Measurements from ENCODE around the gene PDXDC1.
"Not testable (repeated sequence)": the region's sequence is repeated elsewhere in the genome, so short reads cannot be mapped to it uniquely, and the experiment has no call there.

The PDXDC1 gene, protein sequence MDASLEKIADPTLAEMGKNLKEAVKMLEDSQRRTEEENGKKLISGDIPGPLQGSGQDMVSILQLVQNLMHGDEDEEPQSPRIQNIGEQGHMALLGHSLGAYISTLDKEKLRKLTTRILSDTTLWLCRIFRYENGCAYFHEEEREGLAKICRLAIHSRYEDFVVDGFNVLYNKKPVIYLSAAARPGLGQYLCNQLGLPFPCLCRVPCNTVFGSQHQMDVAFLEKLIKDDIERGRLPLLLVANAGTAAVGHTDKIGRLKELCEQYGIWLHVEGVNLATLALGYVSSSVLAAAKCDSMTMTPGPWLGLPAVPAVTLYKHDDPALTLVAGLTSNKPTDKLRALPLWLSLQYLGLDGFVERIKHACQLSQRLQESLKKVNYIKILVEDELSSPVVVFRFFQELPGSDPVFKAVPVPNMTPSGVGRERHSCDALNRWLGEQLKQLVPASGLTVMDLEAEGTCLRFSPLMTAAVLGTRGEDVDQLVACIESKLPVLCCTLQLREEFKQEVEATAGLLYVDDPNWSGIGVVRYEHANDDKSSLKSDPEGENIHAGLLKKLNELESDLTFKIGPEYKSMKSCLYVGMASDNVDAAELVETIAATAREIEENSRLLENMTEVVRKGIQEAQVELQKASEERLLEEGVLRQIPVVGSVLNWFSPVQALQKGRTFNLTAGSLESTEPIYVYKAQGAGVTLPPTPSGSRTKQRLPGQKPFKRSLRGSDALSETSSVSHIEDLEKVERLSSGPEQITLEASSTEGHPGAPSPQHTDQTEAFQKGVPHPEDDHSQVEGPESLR

DNA sequence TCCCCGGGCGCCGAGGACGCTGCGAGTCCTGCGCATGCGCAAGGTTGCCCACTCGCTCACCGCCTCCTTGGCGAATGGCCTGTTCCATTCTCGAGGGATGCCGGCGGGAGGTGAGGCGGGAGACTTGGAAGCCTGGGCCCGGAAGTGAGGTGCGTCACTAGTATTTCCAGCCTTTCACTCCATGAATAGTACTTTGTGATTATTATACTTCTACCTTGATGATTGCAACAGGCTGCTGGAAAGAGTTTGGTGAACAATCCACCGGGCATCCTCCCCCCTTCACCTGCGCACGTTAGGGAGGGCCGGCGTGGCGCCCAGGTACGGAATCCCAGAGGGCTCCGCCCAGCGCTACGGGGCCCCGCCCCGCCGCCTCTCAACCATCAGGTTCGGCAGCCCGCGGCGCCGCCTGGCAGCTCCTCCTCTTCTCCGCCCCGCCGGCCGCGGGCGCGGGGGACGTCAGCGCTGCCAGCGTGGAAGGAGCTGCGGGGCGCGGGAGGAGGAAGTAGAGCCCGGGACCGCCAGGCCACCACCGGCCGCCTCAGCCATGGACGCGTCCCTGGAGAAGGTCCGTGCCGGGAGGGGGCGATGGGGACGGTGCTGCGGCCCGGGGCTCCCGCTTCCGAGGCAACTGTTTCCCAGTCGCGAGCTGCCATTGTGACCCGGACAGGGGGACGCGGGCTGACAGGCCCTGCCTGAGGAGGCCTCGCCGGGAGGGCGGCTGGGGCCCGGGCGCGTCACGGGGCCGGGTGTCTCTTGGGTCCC is at the start of gene PDXDC1:
Gene PDXDC1 (plus strand): TSS at position 371 of the 762 bp plus-strand sequence. CDS start 174 bp downstream, at position 545.
- DNase-seq, result peak in 55 of 56 donors; percentile 29 to 94 (median 82)

DNA sequence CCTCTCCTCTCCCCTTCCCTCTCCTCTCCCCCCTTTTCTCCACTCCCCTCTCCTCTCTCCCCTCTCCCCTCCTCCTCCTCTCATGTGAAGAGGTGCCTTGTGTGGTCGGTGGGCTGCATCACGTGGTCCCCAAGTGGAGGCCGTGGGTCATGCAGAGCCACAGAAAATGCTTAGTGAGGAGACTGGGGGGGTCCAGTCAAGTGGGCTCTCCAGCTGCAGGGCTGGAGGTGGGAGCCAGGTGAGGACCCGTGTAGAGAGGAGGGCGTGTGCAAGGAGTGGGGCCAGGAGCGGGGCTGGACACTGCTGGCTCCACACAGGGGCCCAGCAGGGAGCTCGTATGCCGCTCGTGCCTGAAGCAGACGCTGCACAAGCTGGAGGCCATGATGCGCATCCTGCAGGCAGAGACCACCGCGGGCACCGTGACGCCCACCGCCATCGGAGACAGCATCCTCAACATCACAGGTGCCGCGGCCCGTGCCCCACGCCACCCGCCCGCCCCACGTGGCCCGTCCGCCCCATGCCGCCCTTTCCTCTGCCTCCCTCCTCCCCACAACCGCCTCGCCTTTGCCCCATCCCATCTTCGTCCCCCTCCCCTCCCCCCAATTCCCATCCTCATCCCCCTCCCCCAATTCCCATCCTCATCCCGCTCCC is 46.6 kb upstream of the PDXDC1 start:
- DNase-seq, result not testable (repeated sequence)

- DNase-seq, result not testable (repeated sequence)
Observed at GRCh38 chr16:14929176-14929575, 45.6 kb upstream of the PDXDC1 start.

DNA sequence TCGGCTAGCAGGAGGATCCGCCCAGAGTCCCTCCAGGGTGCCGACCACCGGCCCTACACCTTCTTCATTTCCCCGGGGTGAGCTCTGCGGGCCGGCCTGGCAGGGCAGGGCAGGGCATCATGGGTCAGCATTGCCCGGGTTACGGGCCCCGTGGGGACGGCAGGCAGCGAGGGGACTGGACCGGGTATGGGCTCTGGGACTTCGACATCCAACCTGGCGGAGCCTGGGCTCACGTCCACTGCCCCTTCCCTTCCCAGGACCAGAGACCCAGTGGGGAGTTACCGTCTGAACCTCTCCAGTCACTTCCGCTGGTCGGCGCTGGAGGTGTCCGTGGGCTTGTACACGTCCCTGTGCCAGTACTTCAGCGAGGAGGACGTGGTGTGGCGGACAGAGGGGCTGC is 44.6 kb upstream of the PDXDC1 start:
- not testable (repeated sequence) for DNase-seq

- not testable (repeated sequence) for DNase-seq
Observed at GRCh38 chr16:14930971-14931370, 43.9 kb upstream of the PDXDC1 start.

GRCh38 chr16:14932581-14933375 is 42.0 kb upstream of the PDXDC1 start:
- DNase-seq, result not testable (repeated sequence)

DNA sequence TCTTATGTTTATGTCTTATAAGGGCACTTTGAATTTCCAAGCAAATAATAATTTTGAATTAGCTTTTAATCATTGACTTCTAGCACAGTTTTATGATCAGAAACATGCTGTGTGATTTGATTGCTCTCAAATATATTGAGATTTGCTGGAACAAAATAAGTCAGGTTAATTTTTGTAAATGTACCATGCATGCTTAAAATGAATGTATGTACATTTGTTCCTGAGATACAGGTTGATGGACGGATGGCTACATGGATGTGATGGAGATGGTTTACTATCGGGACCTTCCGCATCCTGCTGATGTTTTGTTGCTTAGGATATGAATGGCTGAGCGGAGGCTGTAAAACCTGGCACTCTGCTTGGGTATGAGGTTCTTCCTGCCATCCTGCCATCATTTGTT is 37.7 kb upstream of the PDXDC1 start, which contains the start of gene NPIPA1:
Gene NPIPA1 (plus strand): TSS at position 301 of the 400 bp plus-strand sequence. CDS start 0 bp downstream, at position 301.
- DNase-seq, result not testable (repeated sequence)

DNA sequence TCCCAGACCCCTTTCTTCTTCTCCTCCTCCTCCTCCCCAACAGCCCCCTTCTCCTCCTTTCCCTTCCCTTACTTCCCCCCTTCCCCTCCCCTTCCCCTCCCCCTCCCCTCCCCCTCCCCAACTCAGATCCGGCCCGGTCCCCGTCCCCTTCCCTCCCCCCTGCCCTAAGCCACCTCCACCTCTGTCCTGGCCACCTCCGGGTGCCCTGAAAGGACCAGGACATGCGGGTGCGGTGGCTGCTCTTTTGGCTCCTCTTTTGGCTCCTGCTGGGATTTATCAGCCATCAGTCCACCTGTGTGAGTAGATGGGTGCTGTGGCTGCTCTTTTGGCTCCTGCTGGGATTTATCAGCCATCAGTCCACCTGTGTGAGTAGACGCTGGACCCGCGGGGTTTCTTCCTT is 36.8 kb upstream of the PDXDC1 start:
- not testable (repeated sequence) for DNase-seq

GRCh38 chr16:14942686-14943085 is 32.1 kb upstream of the PDXDC1 start:
- not testable (repeated sequence) for DNase-seq

DNA sequence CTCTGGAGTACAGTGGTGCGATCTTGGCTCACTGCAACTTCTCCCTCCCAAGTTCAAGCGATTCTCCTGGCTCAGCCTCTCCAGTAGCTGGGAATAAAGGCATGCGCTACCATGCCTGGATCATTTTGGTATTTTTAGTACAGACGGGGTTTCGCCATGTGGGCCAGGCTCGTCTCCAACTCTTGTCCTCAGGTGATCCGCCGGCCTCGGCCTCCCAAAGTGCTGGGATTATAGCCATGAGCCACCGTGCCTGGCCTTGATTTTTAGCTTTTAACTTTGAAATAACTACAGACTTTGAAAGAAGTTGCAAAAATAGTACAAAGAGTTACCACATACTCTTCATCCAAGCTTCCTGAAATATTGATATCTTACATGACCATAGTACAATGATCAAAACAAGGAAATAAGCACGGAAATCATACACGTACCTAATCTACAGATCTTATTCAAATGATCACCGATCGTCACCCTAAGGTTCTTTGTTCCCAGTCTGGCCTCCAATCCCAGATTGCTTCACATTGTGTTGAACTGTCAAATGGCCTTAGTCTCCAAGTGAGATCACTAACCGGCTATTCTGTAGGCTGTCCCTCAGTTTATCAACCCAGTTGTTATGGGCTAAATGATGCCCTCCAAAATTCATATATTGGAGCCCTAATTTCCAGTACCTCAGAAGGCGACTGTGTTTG is 19.1 kb upstream of the PDXDC1 start:
- no peak for DNase-seq

GRCh38 chr16:14957576-14958322 is 17.1 kb upstream of the PDXDC1 start:
- DNase-seq, result no peak

DNA sequence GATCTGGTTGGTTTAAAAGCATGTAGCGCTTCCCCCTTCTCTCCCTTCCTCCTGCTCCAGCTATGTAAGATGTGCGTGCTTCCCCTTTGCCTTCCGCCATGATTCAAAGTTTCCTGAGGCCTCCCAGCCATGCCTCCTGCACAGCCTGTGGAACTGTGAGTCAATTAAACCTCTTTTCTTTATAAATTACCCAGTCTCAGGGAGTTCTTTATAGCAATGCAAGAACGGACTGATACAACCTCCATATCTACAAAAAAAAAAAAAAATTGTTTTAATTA is 16.6 kb upstream of the PDXDC1 start:
- no peak for DNase-seq

GRCh38 chr16:14958970-14959369 is 15.9 kb upstream of the PDXDC1 start:
- DNase-seq, result peak in 6 of 56 donors; percentile 3 to 60 (median 11)

DNA sequence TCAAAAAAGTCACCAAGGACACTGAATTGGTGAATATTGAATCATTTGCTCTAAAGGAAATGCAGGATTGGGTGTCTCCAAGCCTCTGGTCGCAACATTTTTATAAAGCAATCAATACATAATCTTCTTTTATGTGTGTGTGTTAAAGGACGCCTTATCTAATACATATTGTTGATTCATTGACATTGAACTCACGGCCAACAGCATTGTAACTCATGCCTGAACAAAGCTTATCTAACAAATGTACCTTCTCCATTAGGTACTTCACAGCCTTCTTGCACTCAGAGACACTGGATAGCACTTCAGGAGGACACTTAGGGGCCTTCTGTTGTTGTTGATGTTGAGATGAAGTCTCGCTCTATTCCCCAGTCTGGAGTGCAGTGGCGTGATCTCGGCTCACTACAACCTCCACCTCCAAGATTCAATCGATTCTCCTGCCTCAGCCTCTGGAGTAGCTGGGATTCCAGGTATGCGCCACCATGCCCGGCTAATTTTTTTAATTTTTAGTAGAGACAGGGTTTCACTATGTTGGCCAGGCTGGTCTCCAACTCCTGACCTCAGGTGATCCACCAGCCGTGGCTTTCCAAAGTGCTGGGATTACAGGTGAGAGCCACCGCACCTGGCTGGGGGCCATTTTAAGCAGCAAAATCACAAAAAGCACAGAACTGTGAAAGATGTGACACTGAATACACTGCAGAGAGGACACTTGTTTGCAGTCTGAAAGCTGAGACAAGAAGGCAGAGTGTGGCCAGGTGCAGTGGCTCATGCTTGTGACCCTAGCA is 13.2 kb upstream of the PDXDC1 start:
- DNase-seq, result no peak

DNA sequence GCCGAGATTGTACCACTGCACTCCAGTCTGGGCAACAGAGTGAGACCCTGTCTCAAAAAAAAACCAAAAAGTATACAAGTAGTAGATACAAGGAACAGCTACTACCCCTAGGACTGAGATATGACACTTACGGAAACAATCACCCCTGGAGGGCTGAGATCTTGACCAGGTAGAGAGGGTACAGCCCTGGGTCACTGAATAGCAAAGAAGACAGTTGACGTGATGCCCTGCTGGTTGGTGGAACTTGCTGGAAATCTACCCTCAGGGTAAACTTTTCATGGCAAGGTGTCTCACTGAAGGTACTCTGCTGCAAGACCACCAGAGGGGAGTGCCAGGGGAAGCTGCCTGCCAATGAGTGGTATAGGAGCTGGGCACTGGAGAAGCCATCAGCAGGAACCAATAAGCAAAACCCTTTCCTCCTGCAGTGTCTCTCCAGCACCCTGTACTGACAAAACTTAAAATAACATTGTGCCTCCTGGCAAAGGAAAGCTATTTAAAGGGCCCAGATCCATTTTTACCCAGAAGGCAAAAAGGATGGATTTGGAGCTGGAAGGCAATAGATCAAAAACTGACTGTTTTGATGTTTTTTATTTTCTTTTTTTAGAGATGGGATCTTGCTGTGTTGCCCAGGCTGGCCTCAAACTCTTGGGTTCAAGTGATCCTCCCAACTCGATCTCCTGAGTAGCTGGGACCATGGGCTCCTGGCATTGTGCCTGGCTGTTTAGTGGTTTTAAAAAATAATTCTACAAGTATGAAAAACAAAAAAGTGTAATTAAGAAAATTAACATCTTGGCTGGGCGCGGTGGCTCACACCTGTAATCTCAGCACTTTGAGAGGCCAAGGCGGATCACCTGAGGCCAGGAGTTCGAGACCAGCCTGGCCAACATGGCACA is 11.3 kb upstream of the PDXDC1 start:
- DNase-seq, result no peak

- DNase-seq, result no peak
Observed at GRCh38 chr16:14965328-14965727, 9.5 kb upstream of the PDXDC1 start.

DNA sequence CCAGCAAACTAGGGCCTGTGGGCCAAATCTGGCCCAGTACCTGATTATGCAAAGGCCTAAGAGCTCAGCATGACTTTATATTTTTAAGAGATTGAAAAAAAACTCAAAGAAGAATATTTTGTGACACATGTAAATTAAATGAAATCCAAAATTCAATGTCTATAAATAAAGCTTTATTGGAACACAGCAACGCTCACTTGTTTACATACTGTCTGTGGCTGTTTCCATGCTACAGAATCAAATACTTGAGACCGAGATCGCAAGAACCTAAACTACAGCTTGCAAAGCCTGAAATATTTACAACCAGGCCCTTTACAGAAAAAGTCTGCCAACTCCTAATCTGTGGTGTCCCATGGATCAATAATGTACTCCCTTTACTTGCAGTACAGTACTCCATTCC is 5.0 kb upstream of the PDXDC1 start:
- not testable (repeated sequence) for DNase-seq

Measured in nucleus accumbens (tissue), 56 donors.